Neural cell (in vitro differentiated cells): Measurements from ENCODE around the gene NCBP2L.

Source experiments
- EP300 ChIP-seq: fragments of 450-650 bp; conservative IDR thresholded peaks from 2 replicates; pipeline ENCODE4 v1.6.1; 2014; ENCODE audit warnings: antibody characterized with exemption, mild to moderate bottlenecking, moderate library complexity; ENCODE audit not compliant: poor library complexity, severe bottlenecking
- EZH2 ChIP-seq: fragments of 200-600, 300-800 bp; shearing (Covaris generic), sonication (generic); IDR thresholded peaks from 2 replicates; pipeline ENCODE4 v1.6.1; 2014; ENCODE audit warnings: antibody characterized with exemption, low read length, borderline replicate concordance, mild to moderate bottlenecking; ENCODE audit not compliant: insufficient read depth, poor library complexity, severe bottlenecking
- POLR2AphosphoS5 ChIP-seq: IDR thresholded peaks from 2 replicates; pipeline ENCODE4 v1.6.1; 2012
- TAF1 ChIP-seq: IDR thresholded peaks from 2 replicates; pipeline ENCODE4 v1.6.1; 2012; ENCODE audit warnings: low read depth
- TF ChIP-seq, protein P1 (sequence below): fragments of 450-650 bp; IDR thresholded peaks from 2 replicates; pipeline ENCODE4 v1.5.1; 2014; ENCODE audit warnings: antibody characterized with exemption, mild to moderate bottlenecking, moderate library complexity; ENCODE audit not compliant: poor library complexity, severe bottlenecking

DNA sequence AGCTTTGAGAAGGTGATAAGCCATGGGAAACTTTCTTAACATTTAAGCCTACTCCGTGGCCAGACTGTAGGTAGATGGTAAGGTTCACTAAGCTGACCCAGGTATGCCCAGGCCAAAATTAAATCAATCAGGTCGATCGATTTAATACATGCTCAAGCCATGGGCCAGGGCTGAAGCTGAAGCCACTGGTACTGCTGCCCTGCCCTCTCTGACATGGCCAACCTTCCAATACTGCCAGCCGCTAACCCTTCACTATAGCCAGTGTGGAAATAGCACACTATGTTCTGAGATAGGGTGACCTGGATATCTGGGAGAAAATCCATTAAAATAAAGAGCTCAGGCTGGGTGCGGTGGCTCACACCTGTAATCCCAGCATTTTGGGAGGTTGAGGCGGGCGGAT is 33.5 kb upstream of the NCBP2L start:
- TF ChIP-seq POLR2AphosphoS5 (no peak), EP300 (no peak), EZH2 (no peak), TAF1 (no peak)
- TF ChIP-seq, protein P1, sequence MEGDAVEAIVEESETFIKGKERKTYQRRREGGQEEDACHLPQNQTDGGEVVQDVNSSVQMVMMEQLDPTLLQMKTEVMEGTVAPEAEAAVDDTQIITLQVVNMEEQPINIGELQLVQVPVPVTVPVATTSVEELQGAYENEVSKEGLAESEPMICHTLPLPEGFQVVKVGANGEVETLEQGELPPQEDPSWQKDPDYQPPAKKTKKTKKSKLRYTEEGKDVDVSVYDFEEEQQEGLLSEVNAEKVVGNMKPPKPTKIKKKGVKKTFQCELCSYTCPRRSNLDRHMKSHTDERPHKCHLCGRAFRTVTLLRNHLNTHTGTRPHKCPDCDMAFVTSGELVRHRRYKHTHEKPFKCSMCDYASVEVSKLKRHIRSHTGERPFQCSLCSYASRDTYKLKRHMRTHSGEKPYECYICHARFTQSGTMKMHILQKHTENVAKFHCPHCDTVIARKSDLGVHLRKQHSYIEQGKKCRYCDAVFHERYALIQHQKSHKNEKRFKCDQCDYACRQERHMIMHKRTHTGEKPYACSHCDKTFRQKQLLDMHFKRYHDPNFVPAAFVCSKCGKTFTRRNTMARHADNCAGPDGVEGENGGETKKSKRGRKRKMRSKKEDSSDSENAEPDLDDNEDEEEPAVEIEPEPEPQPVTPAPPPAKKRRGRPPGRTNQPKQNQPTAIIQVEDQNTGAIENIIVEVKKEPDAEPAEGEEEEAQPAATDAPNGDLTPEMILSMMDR = no peak
